ENCODE measurements around the gene RRP15. TPM values are rescaled to one million over a fixed set of nuclear protein-coding genes. Genes with fewer than 3 reads are reported as not detected.

RRP15 gene
- total RNA-seq, 1 donor from 2014 or later, result 20.3 TPM

- H3K36me3 Mint-ChIP-seq (ENCODE audit: unreplicated experiment), result no peaks in the 10 kb centered on the region
- peaks cover 57% of the 10 kb centered on the region for H3K27me3 Mint-ChIP-seq (ENCODE audit: unreplicated experiment)
- no peaks in the 10 kb centered on the region for H3K9me3 Mint-ChIP-seq (ENCODE audit: unreplicated experiment)
- TF ChIP-seq CTCF (IDR thresholded peaks at IDR 0.05), result no peak
- no peaks in the 10 kb centered on the region for H3K4me1 Mint-ChIP-seq (ENCODE audit: unreplicated experiment)
- H3K4me3 Mint-ChIP-seq (ENCODE audit: unreplicated experiment), result no peak overlapping the region
- no peak for DNase-seq (ENCODE audit: extremely low spot score, unreplicated experiment)
- no peak overlapping the region for H3K27ac Mint-ChIP-seq (ENCODE audit: unreplicated experiment)
Observed at GRCh38 chr1:218274511-218274910, 10.6 kb upstream of the RRP15 start.

GRCh38 chr1:218275823-218276222 is 9.3 kb upstream of the RRP15 start:
- Mint-ChIP-seq H3K9me3 (ENCODE audit: unreplicated experiment) (no peaks in the 10 kb centered on the region), H3K4me1 (ENCODE audit: unreplicated experiment) (no peaks in the 10 kb centered on the region), H3K27me3 (ENCODE audit: unreplicated experiment) (peaks cover 60% of the 10 kb centered on the region), H3K4me3 (ENCODE audit: unreplicated experiment) (no peak overlapping the region), H3K36me3 (ENCODE audit: unreplicated experiment) (no peaks in the 10 kb centered on the region), H3K27ac (ENCODE audit: unreplicated experiment) (no peak overlapping the region)
- no peak for TF ChIP-seq CTCF (IDR thresholded peaks at IDR 0.05)
- no peak for DNase-seq (ENCODE audit: extremely low spot score, unreplicated experiment)

- Mint-ChIP-seq H3K4me3 (ENCODE audit: unreplicated experiment) (no peak overlapping the region), H3K4me1 (ENCODE audit: unreplicated experiment) (peaks cover 17% of the 10 kb centered on the region), H3K36me3 (ENCODE audit: unreplicated experiment) (no peaks in the 10 kb centered on the region), H3K27ac (ENCODE audit: unreplicated experiment) (no peak overlapping the region), H3K27me3 (ENCODE audit: unreplicated experiment) (peaks cover 31% of the 10 kb centered on the region), H3K9me3 (ENCODE audit: unreplicated experiment) (peaks cover 3% of the 10 kb centered on the region)
- no peak for DNase-seq (ENCODE audit: extremely low spot score, unreplicated experiment)
- no peak for TF ChIP-seq CTCF (IDR thresholded peaks at IDR 0.05)
Observed at GRCh38 chr1:218281285-218281684, 3.8 kb upstream of the RRP15 start.

- H3K27ac Mint-ChIP-seq (ENCODE audit: unreplicated experiment), result peak overlapping the region; percentile 91
- peaks cover 3% of the 10 kb centered on the region for H3K27me3 Mint-ChIP-seq (ENCODE audit: unreplicated experiment)
- H3K9me3 Mint-ChIP-seq (ENCODE audit: unreplicated experiment), result peaks cover 3% of the 10 kb centered on the region
- TF ChIP-seq CTCF (IDR thresholded peaks at IDR 0.05), result no peak
- no peaks in the 10 kb centered on the region for H3K36me3 Mint-ChIP-seq (ENCODE audit: unreplicated experiment)
- peak overlapping the region; percentile 96 for H3K4me3 Mint-ChIP-seq (ENCODE audit: unreplicated experiment)
- DNase-seq (ENCODE audit: extremely low spot score, unreplicated experiment), result no peak
- H3K4me1 Mint-ChIP-seq (ENCODE audit: unreplicated experiment), result peaks cover 21% of the 10 kb centered on the region
Observed at GRCh38 chr1:218284377-218284916, 646 bp upstream of the RRP15 start.

GRCh38 chr1:218292515-218292914 is 7.4 kb downstream of the RRP15 start:
- no peak for TF ChIP-seq CTCF (IDR thresholded peaks at IDR 0.05)
- DNase-seq (ENCODE audit: extremely low spot score, unreplicated experiment), result no peak
- peaks cover 1% of the 10 kb centered on the region for H3K4me1 Mint-ChIP-seq (ENCODE audit: unreplicated experiment)
- H3K4me3 Mint-ChIP-seq (ENCODE audit: unreplicated experiment), result no peak overlapping the region
- H3K27ac Mint-ChIP-seq (ENCODE audit: unreplicated experiment), result no peak overlapping the region
- no peaks in the 10 kb centered on the region for H3K27me3 Mint-ChIP-seq (ENCODE audit: unreplicated experiment)
- no peaks in the 10 kb centered on the region for H3K9me3 Mint-ChIP-seq (ENCODE audit: unreplicated experiment)
- H3K36me3 Mint-ChIP-seq (ENCODE audit: unreplicated experiment), result peaks cover 1% of the 10 kb centered on the region
